HepG2 (cell line): Measurements from ENCODE around the gene FABP6. TPM values are rescaled to one million over a fixed set of nuclear protein-coding genes. Genes with fewer than 3 reads are reported as not detected.

Source experiments
- NFKB2 ChIP-seq: sonication (generic); formaldehyde crosslinking; IDR thresholded peaks from 2 replicates; pipeline ENCODE4 v1.4.0; 2020; ENCODE audit warnings: missing genetic modification reagents, borderline replicate concordance
- SCMH1 ChIP-seq: sonication (generic); formaldehyde crosslinking; IDR thresholded peaks from 2 replicates; pipeline ENCODE4 v1.9.0; 2021; ENCODE audit warnings: missing genetic modification reagents, mild to moderate bottlenecking, borderline replicate concordance
- ZNF614 ChIP-seq: IDR thresholded peaks from 2 replicates; pipeline ENCODE4 v1.6.1; 2018; ENCODE audit warnings: missing biosample characterization, missing genetic modification reagents, inconsistent platforms, borderline replicate concordance
- ZNF619 ChIP-seq: sonication (generic); formaldehyde crosslinking; IDR thresholded peaks from 2 replicates; pipeline ENCODE4 v1.4.0; 2020; ENCODE audit warnings: mild to moderate bottlenecking, missing genetic modification reagents
- polyA plus RNA-seq, 8 experiments: library from polyadenylated mRNA; depleted of rRNA in 3 of 8; stranded (reverse) in 7 of 8; unstranded in 1 of 8; fragments of >200 nt; fragmentation: Illumina TruSeq in 4 of 8; extraction: Trizol in 4 of 8; gene quantifications; 2 replicates each; pipeline versions ENCODE4 v1.2.1 to v1.2.3, GENCODE V29; 2011 to 2016; ENCODE audit warnings: low read depth in 4 of 8, missing spikeins in 1 of 8, mixed read lengths in 1 of 8; ENCODE audit not compliant: insufficient read depth in 1 of 8
- total RNA-seq, 5 experiments: library from RNA; depleted of rRNA; stranded (reverse); fragments of >200 nt; fragmentation: Illumina TruSeq; extraction: Trizol; gene quantifications; 2 replicates each; pipeline ENCODE4 v1.2.3, GENCODE V29; 2016; ENCODE audit warnings: low read depth in 1 of 5
- TF ChIP-seq, protein P1 (sequence below): sonication (generic); formaldehyde crosslinking; conservative IDR thresholded peaks from 2 replicates; pipeline ENCODE4 v1.5.0; 2020; ENCODE audit warnings: missing genetic modification reagents
- TF ChIP-seq, protein P2 (sequence below), 2 experiments: sonication (generic) in 1 of 2; formaldehyde crosslinking in 1 of 2; IDR thresholded peaks; 2 replicates each; pipeline versions ENCODE4 v1.6.1 to v1.9.0; 2014 to 2022; ENCODE audit warnings: antibody characterized with exemption in 1 of 2, borderline replicate concordance in 1 of 2, inconsistent platforms in 1 of 2, low read depth in 1 of 2, missing genetic modification reagents in 1 of 2
- TF ChIP-seq, protein P3 (sequence below): sonication (generic); formaldehyde crosslinking; IDR thresholded peaks from 2 replicates; pipeline ENCODE4 v1.5.0; 2020; ENCODE audit warnings: missing genetic modification reagents
- TF ChIP-seq, protein P4 (sequence below): IDR thresholded peaks from 2 replicates; pipeline ENCODE4 v1.6.1; 2016; ENCODE audit warnings: low read depth, missing genetic modification reagents, missing compliant biosample characterization
- TF ChIP-seq, protein P5 (sequence below): sonication (generic); formaldehyde crosslinking; IDR thresholded peaks from 2 replicates; pipeline ENCODE4 v1.5.0; 2020; ENCODE audit warnings: mild to moderate bottlenecking, missing genetic modification reagents, moderate library complexity

FABP6 gene
- total and polyA plus RNA-seq, 2 of the 13 experiments (the other 11 are each of a cell fraction or from before 2014, with no cell fraction given) = 0.13 TPM; not detected in 1

DNA sequence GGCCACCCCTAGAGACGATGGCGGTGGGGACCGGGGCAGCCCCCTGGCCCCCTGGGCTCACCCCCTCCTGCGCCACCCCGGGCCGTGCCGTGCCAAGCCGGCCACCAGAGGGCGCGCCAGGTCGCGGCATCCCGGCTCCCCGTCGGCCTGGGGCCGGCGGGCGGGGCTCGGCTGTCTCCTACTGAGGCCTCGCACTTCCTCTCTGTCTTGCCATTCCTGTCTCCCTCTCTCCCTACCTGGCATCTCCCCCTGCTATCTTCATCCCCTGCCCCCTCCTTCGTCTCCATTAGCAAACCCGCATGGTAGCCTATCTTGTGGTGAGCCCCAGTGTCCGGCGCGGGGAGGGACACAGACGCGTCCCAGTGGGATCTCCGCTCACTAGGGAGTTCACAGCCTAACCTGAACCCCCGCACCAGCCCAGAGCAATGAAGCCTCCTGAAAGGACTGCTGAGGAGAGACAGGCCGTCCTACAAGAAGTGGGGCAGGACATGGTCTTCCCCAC, 29.8 kb upstream of the FABP6 start (continued):
- TF ChIP-seq NFKB2 (CRISPR knock-in tag) = peak; percentile 26; the same call in 1 of the 2 replicates
- TF ChIP-seq, protein P1, sequence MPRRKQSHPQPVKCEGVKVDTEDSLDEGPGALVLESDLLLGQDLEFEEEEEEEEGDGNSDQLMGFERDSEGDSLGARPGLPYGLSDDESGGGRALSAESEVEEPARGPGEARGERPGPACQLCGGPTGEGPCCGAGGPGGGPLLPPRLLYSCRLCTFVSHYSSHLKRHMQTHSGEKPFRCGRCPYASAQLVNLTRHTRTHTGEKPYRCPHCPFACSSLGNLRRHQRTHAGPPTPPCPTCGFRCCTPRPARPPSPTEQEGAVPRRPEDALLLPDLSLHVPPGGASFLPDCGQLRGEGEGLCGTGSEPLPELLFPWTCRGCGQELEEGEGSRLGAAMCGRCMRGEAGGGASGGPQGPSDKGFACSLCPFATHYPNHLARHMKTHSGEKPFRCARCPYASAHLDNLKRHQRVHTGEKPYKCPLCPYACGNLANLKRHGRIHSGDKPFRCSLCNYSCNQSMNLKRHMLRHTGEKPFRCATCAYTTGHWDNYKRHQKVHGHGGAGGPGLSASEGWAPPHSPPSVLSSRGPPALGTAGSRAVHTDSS (CRISPR knock-in tag) = no peak; the same call in 1 of the 2 replicates
- TF ChIP-seq, protein P2, sequence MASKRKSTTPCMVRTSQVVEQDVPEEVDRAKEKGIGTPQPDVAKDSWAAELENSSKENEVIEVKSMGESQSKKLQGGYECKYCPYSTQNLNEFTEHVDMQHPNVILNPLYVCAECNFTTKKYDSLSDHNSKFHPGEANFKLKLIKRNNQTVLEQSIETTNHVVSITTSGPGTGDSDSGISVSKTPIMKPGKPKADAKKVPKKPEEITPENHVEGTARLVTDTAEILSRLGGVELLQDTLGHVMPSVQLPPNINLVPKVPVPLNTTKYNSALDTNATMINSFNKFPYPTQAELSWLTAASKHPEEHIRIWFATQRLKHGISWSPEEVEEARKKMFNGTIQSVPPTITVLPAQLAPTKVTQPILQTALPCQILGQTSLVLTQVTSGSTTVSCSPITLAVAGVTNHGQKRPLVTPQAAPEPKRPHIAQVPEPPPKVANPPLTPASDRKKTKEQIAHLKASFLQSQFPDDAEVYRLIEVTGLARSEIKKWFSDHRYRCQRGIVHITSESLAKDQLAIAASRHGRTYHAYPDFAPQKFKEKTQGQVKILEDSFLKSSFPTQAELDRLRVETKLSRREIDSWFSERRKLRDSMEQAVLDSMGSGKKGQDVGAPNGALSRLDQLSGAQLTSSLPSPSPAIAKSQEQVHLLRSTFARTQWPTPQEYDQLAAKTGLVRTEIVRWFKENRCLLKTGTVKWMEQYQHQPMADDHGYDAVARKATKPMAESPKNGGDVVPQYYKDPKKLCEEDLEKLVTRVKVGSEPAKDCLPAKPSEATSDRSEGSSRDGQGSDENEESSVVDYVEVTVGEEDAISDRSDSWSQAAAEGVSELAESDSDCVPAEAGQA (IDR thresholded peaks at IDR 0.05; ENCODE audit: low read depth) = no peak
- TF ChIP-seq, protein P2 (CRISPR knock-in tag; IDR thresholded peaks at IDR 0.05; ENCODE audit: borderline replicate concordance) = no peak
- TF ChIP-seq, protein P3, sequence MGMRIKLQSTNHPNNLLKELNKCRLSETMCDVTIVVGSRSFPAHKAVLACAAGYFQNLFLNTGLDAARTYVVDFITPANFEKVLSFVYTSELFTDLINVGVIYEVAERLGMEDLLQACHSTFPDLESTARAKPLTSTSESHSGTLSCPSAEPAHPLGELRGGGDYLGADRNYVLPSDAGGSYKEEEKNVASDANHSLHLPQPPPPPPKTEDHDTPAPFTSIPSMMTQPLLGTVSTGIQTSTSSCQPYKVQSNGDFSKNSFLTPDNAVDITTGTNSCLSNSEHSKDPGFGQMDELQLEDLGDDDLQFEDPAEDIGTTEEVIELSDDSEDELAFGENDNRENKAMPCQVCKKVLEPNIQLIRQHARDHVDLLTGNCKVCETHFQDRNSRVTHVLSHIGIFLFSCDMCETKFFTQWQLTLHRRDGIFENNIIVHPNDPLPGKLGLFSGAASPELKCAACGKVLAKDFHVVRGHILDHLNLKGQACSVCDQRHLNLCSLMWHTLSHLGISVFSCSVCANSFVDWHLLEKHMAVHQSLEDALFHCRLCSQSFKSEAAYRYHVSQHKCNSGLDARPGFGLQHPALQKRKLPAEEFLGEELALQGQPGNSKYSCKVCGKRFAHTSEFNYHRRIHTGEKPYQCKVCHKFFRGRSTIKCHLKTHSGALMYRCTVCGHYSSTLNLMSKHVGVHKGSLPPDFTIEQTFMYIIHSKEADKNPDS = no peak
- TF ChIP-seq ZNF614 (CRISPR knock-in tag) = no peak
- TF ChIP-seq ZNF619 (CRISPR knock-in tag) = no peak
- TF ChIP-seq, protein P4, sequence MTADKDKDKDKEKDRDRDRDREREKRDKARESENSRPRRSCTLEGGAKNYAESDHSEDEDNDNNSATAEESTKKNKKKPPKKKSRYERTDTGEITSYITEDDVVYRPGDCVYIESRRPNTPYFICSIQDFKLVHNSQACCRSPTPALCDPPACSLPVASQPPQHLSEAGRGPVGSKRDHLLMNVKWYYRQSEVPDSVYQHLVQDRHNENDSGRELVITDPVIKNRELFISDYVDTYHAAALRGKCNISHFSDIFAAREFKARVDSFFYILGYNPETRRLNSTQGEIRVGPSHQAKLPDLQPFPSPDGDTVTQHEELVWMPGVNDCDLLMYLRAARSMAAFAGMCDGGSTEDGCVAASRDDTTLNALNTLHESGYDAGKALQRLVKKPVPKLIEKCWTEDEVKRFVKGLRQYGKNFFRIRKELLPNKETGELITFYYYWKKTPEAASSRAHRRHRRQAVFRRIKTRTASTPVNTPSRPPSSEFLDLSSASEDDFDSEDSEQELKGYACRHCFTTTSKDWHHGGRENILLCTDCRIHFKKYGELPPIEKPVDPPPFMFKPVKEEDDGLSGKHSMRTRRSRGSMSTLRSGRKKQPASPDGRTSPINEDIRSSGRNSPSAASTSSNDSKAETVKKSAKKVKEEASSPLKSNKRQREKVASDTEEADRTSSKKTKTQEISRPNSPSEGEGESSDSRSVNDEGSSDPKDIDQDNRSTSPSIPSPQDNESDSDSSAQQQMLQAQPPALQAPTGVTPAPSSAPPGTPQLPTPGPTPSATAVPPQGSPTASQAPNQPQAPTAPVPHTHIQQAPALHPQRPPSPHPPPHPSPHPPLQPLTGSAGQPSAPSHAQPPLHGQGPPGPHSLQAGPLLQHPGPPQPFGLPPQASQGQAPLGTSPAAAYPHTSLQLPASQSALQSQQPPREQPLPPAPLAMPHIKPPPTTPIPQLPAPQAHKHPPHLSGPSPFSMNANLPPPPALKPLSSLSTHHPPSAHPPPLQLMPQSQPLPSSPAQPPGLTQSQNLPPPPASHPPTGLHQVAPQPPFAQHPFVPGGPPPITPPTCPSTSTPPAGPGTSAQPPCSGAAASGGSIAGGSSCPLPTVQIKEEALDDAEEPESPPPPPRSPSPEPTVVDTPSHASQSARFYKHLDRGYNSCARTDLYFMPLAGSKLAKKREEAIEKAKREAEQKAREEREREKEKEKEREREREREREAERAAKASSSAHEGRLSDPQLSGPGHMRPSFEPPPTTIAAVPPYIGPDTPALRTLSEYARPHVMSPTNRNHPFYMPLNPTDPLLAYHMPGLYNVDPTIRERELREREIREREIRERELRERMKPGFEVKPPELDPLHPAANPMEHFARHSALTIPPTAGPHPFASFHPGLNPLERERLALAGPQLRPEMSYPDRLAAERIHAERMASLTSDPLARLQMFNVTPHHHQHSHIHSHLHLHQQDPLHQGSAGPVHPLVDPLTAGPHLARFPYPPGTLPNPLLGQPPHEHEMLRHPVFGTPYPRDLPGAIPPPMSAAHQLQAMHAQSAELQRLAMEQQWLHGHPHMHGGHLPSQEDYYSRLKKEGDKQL (CRISPR knock-in tag) = no peak
- TF ChIP-seq SCMH1 (CRISPR knock-in tag) = no peak
- TF ChIP-seq, protein P5, sequence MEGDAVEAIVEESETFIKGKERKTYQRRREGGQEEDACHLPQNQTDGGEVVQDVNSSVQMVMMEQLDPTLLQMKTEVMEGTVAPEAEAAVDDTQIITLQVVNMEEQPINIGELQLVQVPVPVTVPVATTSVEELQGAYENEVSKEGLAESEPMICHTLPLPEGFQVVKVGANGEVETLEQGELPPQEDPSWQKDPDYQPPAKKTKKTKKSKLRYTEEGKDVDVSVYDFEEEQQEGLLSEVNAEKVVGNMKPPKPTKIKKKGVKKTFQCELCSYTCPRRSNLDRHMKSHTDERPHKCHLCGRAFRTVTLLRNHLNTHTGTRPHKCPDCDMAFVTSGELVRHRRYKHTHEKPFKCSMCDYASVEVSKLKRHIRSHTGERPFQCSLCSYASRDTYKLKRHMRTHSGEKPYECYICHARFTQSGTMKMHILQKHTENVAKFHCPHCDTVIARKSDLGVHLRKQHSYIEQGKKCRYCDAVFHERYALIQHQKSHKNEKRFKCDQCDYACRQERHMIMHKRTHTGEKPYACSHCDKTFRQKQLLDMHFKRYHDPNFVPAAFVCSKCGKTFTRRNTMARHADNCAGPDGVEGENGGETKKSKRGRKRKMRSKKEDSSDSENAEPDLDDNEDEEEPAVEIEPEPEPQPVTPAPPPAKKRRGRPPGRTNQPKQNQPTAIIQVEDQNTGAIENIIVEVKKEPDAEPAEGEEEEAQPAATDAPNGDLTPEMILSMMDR (CRISPR knock-in tag) = peak; percentile 83
